Measurements from ENCODE around the gene LPA.

LPA gene

GRCh38 chr6:160667639-160668481 is 3.8 kb upstream of the LPA start:
- TF ChIP-seq, protein P1, sequence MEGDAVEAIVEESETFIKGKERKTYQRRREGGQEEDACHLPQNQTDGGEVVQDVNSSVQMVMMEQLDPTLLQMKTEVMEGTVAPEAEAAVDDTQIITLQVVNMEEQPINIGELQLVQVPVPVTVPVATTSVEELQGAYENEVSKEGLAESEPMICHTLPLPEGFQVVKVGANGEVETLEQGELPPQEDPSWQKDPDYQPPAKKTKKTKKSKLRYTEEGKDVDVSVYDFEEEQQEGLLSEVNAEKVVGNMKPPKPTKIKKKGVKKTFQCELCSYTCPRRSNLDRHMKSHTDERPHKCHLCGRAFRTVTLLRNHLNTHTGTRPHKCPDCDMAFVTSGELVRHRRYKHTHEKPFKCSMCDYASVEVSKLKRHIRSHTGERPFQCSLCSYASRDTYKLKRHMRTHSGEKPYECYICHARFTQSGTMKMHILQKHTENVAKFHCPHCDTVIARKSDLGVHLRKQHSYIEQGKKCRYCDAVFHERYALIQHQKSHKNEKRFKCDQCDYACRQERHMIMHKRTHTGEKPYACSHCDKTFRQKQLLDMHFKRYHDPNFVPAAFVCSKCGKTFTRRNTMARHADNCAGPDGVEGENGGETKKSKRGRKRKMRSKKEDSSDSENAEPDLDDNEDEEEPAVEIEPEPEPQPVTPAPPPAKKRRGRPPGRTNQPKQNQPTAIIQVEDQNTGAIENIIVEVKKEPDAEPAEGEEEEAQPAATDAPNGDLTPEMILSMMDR (conservative IDR thresholded peaks at IDR 0.05; ENCODE audit: low read depth, low read length): no peak
- peak; percentile 1 for DNase-seq (ENCODE audit: low read depth)
- H3K4me3 ChIP-seq (ENCODE audit: low read depth, low read length): no peak overlapping the region

- TF ChIP-seq, protein P1 (conservative IDR thresholded peaks at IDR 0.05; ENCODE audit: low read depth, low read length): no peak
- no peak overlapping the region for H3K4me3 ChIP-seq (ENCODE audit: low read depth, low read length)
- no peak for DNase-seq (ENCODE audit: low read depth)
These were observed 1.2 kb downstream of the LPA start for GRCh38 chr6:160662842-160663241.

- TF ChIP-seq, protein P1 (conservative IDR thresholded peaks at IDR 0.05; ENCODE audit: low read depth, low read length): no peak
- no peak overlapping the region for H3K4me3 ChIP-seq (ENCODE audit: low read depth, low read length)
- DNase-seq (ENCODE audit: low read depth): no peak
These were observed 1.6 kb downstream of the LPA start for GRCh38 chr6:160662429-160662828.

- H3K4me3 ChIP-seq (ENCODE audit: low read depth, low read length): no peak overlapping the region
- no peak for DNase-seq (ENCODE audit: low read depth)
- TF ChIP-seq, protein P1 (conservative IDR thresholded peaks at IDR 0.05; ENCODE audit: low read depth, low read length): no peak
These were observed 2.9 kb downstream of the LPA start for GRCh38 chr6:160661216-160661615.

DNA sequence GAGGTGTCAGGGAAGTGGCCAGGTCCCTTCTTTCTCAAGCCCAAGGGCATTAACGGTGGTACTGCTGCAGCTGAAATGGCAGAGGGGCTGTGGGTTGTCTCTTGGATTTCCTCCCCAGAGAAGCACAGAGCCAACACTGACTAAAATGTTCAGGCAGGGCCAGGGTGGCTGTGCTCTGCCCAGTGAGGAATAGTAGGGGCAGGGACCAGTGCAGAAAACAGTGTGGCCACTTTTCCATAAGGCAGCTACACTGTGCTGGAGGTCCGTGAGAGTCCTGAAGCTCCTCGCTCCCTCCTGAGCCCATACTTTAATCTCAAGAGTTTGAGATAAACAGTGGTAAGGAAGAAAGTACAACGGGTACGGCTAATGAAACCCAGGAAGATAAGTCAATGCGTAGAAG is 4.5 kb downstream of the LPA start:
- TF ChIP-seq, protein P1 (conservative IDR thresholded peaks at IDR 0.05; ENCODE audit: low read depth, low read length): no peak
- no peak overlapping the region for H3K4me3 ChIP-seq (ENCODE audit: low read depth, low read length)

GRCh38 chr6:160634706-160635105 is 29.4 kb downstream of the LPA start:
- DNase-seq (ENCODE audit: low read depth): peak; percentile 4
- TF ChIP-seq, protein P1 (conservative IDR thresholded peaks at IDR 0.05; ENCODE audit: low read depth, low read length): no peak
- H3K4me3 ChIP-seq (ENCODE audit: low read depth, low read length): no peak overlapping the region

More for the DNA sequence above, 4.5 kb downstream of the LPA start:
- no peak for DNase-seq (ENCODE audit: low read depth)

All from choroid plexus epithelial cell (primary cell).